Astrocyte of the spinal cord (primary cell): ENCODE results near the gene AGRN.

Experiments used
- DNase-seq: peaks from one replicate; pipeline ENCODE4 v3.0.0; 2011; ENCODE audit warnings: low read depth, low spot score
- H3K4me3 ChIP-seq: 2 replicates; pipeline ENCODE4 v1.5.1; 2011; ENCODE audit warnings: low read depth, mild to moderate bottlenecking, low read length, moderate library complexity
- CTCF ChIP-seq: IDR thresholded peaks from 2 replicates; pipeline ENCODE4 v1.5.1; 2012; ENCODE audit warnings: low read depth, mild to moderate bottlenecking, low read length, inconsistent platforms
- in situ Hi-C: cut with HindIII; loops from 2 replicates; pipeline ENCODE4 v1.10.0; 2017; ENCODE audit warnings: low sequenced_read_pairs

AGRN gene

GRCh38 chr1:1019122-1019999, 559 bp upstream of the AGRN start:
- H3K4me3 ChIP-seq = peak overlapping the region; percentile 32
- in situ Hi-C loops = no loop called here
- peak; percentile 45 for TF ChIP-seq CTCF
- peak; percentile 78 for DNase-seq

DNA sequence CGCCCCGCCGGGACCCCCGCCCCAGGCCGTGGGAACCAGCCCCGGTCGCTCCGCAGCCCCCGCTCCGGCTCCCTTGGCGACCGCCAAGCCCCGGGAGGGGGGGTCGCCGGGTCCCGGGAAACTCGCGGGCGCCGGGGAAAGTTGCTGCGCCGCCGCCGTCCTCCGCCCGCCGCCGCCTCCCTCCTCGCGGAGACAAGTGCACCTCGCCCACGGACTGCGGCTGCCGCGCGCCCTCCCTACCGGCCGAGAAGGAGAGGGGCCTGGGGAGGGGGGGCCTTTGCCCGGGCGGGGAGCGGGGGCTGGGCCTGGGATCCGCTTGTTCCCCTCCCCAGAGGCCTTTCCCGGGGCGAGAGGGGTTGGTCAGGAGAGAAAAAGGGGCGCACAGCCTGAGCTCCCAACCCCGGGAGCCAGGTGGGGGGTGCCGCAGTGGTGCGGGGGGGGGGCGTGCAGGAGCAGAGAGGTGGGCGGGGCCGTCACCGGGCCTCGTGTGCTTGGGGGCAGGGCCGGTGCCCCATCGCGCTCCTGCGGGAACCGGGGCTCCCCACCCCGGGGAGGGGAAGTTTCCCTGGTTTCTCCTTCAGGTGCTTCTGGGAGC, 592 bp downstream of the AGRN start:
- H3K4me3 ChIP-seq = peak overlapping the region; percentile 58
- DNase-seq = no peak
- in situ Hi-C loops = no loop called here
- no peak for TF ChIP-seq CTCF

DNA sequence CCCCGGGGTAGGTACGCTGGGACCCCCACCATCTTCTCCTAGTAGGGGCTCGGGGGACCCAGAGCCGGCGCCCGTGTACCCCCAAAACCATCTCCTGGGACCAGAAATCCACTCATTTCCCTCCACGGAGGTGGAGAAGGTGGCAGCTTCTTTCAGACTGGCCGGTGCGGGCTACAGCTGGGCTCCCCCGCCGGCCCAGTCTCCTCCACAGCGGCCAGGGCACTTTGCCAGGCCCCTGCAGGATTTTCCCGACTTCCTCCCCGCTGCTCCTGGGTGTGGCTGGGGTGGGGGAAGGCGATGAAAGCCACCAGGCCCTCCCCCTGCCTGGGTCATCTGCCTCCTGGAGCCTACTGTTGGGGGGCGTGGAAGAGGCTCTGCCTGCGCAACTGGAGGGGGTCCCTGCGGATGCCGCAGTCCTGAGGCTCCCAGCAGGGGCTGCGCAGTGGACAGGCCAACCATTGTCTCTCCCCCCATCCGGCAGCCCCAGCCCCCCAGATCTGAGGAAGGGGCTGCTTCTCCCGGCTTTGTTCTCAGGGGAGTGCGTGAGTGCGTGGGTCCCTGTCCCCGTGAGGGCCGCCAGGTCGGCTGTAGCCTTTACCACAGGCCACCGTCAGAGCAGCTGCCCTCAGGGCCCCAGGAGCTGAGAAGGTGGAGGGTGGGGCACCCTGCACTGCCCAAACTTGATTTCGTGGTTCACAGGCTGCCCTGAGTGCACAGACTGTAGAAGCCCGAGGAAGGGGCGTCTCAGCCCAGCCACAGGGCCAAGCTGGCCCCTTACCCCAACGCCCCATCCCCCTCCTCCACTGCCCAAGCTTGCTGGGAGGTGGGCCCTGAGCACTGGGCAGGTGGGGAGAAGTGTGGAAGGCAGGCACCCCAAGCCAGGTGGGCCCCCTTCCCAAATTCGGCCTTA, 1.3 kb downstream of the AGRN start:
- no peak for TF ChIP-seq CTCF
- peak overlapping the region; percentile 58 for H3K4me3 ChIP-seq
- peak; percentile 81 for DNase-seq
- in situ Hi-C loops = no loop called here

- no peak for TF ChIP-seq CTCF
- in situ Hi-C loops = no loop called here
- peak overlapping the region; percentile 58 for H3K4me3 ChIP-seq
- peak; percentile 68 for DNase-seq
These were observed 2.0 kb downstream of the AGRN start for GRCh38 chr1:1021920-1022259.

- in situ Hi-C loops = no loop called here
- no peak for DNase-seq
- H3K4me3 ChIP-seq = no peak overlapping the region
- no peak for TF ChIP-seq CTCF
These were observed 2.5 kb downstream of the AGRN start for GRCh38 chr1:1022302-1023009.

- DNase-seq = no peak
- in situ Hi-C loops = no loop called here
- no peak overlapping the region for H3K4me3 ChIP-seq
- no peak for TF ChIP-seq CTCF
These were observed 3.8 kb downstream of the AGRN start for GRCh38 chr1:1023700-1024099.
